GM18517 (cell line): ENCODE results near the gene ERAL1.
"Not testable (repeated sequence)": the region's sequence is repeated elsewhere in the genome, so short reads cannot be mapped to it uniquely, and the experiment has no call there.

Source experiments
- ATAC-seq: cut with Tn5 transposase; IDR thresholded peaks from one replicate; pipeline ENCODE4 v1.9.1; 2021; ENCODE audit warnings: mild to moderate bottlenecking, moderate library complexity; ENCODE audit not compliant: unreplicated experiment

The ERAL1 gene

DNA sequence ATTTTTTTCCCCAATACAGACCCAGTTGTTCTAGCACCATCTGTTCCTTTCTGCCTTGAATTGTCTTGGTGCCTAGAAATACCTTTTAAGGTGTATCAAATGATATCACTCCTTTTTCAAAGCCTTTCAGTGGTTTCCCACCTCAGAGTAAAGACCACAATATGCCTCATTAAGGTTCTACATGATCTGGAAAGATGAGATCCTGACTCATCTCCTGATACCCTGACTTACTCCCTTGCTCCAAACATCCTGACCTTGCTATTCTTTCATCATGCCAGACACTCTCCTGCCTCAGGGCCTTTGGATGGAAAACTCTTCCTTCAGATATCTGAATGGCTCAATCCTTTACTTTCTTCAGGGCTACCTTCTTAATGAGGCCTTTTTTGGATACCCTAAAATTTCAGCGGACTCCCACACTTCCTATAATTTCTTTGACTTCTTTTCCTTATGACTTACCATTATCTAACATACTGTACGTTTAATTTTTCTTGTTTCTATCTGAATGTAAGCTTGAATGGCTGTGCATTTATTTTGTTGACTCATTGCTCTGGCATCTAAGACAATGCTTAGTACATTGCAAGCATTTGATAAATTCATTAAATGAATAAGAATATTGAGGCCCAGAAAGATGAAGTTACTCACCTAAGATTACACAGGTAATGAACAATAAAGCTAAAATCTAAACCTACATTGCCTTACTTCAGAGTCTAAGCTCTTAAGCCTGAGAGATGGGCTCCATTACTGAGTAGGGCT is 23.5 kb downstream of the ERAL1 start:
- ATAC-seq, result no peak

DNA sequence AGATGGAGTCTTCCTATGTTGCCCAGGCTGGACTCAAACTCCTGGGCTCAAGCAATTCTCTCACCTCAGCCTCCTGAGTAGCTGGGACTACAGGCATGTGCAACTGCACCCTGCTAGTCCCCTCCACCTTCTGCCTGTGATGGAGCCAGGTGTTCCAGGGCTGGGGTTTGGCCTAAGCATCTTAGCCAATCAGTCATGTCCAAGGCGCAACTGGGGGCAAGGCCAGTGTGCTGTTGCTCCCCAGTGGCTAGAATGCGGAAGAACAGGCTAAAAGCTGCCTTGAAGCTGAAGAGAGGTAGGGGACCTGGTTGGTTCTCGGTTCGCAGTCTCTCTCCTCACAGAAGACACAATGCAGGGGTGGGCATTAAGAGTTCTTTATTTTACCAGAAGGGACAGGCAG is 24.2 kb downstream of the ERAL1 start:
- ATAC-seq, result no peak

DNA sequence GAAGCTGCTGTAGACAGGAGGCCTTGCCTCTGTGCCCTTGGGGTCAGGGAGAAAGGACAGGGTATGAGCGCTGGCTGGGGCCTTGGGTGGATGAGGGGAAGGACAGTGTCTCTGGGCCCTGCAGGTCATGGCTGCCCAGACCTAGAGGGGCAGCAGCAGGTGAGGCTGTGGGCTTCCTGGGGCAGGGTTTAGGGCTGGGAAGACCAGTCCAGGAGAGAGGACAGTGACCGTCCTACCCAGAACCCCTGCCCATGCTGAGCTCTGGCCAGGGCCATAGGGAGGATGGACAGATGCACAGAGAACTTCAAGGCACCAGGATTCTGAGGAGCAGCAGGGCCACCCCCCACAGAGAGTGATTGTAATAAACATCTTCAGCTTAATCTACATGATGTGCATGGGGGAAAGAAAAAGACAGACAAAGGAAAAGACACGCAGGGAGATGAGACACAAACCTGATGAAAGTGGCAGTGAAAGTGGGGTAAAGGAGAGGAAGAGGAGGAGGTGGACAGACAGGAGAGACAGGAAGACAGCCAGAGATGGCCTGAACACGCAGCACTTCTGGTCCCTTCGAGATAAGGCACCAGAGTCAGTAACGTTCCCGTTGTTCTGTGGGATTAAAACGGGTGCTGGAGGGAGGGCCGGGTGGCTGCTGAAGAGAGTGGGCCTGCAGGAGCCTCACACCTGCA is 25.2 kb downstream of the ERAL1 start:
- ATAC-seq, result no peak

DNA sequence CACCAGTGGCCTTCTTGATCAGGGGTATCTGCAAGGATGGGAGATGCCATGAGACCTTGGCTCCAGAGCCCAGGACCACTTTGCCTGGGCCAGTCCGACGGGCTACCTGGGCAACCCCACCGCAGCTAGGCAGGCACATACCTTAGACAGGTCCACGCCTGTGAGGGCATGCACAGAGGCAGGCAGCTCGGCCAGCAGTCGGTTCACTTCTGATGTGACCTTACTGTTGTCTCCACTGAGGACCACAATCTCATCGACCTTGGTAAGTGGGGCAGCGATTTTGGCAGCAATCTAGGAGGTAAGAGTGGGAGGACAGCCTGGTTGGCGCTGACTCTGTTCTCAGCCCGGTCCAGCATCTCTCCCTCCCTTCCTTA is 25.7 kb downstream of the ERAL1 start:
- no peak for ATAC-seq

DNA sequence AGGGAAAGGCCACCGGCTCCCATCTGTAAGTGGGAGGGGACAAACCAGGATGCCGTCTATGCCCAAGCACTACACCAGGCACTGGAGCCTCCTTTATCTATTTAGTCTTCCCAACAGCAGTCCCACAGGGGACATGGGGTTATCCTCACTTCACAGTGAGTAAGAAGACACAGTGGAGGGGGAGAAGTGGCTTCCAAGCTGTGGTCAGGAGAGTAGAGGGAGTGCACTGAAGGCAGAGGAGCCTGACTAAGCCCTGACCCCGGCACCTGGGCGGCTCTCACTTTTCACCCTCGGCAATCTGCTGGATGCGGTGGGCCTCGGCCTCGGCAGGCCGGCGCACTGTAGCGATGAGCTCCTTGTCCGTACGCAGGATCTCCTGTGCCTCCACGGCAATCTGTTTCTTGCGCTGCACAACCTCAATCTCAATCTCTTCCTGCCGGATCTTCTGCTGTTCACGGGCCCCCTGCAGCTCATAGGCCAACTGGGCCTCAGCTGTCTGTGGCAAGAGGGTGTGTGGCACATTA is 26.8 kb downstream of the ERAL1 start:
- ATAC-seq, result no peak

DNA sequence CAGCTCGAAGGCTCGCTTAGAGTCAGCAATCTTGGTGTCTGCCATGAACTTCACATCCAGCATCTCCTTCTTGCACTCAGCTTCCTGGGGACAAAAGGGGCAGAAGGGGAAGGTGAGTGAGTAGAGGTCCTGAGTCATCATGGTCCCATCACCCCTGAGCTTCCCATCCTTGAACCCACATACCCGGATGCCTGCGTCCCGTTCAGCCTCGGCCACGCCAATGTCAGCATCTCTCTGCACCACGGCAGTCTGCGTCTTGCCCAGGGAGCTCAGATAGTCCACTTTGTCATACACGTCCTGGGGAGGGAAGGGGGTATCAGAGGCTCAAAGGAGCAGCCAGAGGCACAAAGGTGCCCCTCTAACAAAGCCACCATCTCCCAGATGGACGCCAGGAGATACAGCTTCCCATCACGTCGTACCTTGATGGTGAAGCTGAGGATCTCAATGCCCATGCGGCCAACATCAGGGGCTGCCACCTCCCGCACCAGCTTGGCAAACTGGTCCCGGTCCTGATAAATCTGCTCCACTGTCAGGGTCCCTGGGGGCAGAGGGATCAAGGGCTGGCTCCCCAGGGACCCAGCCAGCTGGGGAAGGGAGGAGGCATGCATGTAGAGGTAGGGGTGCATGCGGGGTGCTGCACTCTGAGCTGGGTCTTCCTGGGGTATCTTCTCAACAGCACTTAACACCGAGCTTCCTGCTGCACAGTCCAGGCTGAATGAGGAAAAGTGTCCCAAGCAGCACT is 27.5 kb downstream of the ERAL1 start:
- ATAC-seq, result no peak

DNA sequence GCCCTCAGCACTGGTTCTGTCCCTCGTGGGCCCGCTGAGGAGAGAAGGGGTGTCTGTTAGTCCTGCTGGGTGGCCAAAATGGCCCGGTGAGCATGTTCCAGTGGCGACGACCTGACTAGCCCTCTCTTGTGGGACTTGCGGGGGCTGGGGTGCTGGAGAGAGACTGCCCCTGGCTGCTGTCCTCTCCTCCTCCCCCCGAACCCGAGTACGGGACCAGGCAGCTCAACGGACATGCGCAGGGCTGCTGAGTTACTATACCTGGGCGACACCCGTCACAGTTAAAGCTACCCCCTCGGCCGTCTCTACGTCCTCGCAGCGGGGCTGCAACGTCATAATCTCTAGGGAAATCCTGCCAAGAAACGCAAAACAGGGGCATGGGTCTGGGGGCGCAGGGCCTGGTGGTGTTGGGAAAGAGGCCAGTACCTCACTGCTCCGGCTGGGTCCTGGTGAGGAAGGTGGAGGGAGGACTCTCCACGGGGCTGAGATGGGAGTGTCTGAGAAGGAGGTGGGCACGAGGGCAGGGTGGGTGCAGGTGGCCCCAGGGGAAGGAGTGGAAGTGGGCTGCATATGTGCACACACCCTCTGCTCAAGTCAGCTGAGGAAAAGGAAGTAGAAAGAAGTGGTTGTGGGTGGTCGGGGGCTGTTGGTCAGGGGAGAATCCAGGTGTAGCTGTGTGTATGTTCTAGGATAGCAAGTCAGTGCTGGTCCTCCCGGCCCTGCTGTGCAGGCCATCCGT is 29.3 kb downstream of the ERAL1 start:
- ATAC-seq, result no peak

DNA sequence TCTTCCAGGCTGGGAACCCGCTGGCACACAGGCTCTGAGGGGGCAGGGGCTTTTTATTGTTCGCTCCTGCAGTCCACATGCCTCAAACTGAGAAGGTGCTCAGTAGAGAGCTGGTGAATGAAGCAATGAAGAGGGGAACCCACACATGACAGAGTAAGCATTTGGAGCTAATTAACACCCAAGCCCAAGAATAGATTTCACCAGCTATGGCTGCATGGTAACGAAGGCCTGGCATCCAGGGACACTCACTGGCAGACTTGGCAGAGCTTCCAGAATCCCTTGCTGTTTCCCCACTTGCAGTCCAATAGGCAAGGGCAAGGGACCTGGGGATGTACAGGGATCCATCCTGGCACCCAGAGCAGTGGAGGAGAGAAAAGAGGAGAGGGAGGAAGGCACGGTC is 30.5 kb downstream of the ERAL1 start:
- ATAC-seq, result no peak

DNA sequence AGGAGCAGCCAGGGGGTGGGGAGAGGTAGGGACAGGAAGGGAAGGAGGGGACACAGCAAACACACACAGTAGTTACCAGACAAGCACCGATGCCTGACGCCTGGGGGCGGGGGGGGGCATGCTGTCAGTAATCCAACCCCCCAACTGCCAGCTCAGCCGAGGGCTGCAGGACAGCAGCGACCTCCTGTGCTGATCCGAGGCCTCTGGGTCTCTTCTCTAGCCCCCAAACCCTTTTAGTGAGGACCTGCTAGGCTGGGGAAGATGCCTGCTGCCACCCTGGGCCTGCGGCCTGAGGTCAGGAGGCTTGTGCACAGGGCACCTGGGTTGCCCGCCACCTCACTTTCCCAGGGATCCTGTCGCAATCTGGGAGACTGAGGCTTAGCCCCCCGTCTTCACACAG is 31.1 kb downstream of the ERAL1 start:
- ATAC-seq, result no peak

DNA sequence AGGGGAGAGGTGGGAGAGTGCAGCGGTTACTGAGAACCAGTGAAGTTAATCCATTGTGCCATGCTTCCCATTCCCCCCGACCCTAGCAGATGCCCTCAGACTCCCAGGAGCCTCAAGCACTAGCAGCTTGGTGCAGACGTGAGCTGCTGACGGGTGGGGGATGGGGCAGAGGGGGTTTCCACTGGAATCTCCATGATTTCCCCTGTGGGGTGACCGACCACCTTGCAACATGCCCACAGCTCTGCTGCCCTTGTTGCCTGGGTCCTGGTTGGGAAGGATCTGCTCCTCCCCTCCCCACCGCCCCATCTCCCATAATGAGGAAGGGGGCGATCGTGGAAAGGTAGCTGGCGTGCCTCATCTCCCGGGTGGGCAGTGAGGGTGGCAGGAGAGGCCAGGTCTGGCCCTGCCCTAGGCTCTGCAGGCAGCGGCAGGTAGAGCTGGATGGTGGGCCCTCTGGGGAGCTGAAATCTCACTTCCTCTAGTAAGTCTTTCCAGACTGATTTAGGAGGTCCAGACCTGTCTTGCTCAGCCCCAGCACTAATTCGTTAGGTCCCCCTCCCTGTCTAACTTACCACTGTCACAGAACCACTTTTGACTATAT is 33.2 kb downstream of the ERAL1 start:
- no peak for ATAC-seq

DNA sequence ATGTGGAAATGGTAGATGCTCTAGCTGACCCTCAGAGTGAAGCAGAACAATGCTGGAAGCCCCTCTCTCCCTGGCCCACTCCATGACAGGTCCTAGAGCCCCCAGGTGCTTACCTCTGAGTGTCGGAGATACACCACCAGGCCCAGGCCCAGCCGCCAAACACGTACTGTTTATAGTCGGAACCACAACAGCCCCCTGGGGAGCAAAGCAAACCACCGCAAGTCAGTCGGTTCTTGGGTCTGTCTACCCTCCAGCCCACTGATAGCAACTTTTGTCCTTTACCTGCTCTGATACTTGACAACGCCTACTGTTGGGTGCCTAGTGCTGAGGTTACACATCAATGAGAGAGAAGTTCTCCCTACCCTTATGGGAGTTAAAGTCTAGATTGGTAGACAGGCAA is 34.0 kb downstream of the ERAL1 start:
- ATAC-seq, result no peak

DNA sequence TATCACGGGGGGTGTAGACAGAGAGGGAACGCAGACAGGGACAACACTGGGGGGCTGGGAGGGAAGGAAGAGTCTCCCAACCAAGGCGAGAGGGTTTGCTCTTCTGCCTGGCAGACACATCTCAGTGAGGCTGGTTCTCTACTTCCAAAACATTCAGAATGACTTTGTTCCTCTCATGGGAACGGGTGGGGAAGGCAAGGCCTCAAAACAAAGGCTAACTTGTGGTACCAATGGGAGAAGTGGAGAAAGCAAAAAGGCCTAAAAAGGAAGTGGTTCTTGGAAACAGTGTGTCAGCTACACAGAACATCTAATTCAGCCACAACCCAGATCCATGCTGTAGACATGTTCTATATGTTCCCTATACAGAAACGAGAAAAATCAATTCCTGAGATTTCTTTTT is 35.2 kb downstream of the ERAL1 start:
- ATAC-seq, result no peak

DNA sequence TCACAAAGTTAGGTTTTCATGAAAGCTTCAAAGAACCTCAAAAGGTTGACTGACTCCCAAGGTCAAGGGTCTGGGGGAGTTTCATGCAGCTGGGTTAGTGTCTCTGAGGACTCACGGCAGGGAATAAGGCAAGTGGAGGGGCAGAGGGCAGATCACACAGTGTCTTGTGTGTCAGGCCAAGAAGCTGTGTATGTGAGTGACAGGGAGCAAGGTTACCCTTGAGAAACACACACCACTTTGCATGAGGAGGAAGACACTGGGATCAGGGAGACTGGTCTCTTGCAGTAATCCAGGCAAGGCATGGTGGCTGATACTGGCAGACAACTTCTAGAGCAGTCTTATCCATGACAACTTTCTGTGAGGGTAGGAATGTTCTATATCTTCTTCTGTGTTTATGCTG is 36.4 kb downstream of the ERAL1 start:
- no peak for ATAC-seq

DNA sequence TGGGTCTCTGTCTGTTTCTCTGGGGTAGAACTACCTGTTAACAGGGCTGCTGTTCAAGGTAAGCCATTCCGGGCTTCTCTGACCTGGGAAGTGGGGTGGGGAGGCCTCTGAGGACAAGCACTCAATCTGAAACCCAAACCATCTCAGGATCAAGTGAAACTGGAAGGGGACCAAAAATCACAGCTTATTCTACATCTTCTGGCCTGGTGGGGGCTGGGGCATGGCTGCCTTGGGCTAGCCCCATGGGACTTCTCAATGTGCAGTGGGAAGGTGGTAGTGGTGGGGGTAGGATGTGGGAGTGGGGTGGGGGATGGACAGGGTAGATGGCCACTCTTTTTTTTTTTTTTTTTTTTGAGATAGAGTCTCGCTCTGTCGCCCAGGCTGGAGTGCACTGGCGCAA is 37.2 kb downstream of the ERAL1 start:
- no peak for ATAC-seq

DNA sequence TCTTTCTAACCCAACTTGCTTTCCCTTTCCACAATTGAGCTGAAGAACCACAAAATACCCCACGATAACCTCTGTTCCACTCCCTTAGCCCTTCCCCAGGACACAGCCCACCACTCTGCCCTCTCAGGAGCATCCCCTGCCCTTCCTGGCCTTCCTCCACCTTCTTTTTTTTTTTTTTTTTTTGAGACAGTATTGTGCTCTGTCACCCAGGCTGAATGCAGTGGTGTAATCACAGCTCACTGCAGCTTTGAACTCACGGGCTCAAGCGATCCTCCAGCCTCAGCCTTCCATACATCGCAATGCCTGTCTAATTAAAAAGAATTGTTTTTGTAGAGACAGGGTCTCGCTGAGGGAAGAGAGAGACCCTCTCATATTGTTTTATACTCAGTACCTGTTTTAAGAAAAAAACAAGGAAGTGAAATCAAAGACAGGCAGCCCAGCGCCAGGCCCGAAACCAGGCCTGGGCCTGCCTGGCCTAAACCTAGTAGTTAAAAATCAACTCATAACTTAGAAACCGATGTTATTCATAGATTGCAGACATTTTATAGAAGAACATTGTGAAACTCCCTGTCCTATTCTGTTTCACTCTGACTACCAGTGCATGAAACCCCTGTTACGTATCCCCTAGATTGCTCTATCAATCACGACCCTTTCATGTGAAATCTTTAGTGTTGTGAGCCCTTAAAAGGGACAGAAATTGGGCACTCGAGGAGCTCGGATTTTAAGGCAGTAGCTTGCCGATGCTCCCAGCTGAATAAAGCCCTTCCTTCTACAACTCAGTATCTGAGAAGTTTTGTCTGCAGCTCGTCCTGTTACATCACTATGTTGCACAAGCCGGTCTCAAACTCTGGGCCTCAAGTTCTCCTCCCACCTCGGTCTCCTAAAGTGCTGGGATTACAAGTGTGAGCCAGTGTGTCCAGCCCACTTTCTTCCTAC is 38.7 kb downstream of the ERAL1 start:
- ATAC-seq, result not testable (repeated sequence)

DNA sequence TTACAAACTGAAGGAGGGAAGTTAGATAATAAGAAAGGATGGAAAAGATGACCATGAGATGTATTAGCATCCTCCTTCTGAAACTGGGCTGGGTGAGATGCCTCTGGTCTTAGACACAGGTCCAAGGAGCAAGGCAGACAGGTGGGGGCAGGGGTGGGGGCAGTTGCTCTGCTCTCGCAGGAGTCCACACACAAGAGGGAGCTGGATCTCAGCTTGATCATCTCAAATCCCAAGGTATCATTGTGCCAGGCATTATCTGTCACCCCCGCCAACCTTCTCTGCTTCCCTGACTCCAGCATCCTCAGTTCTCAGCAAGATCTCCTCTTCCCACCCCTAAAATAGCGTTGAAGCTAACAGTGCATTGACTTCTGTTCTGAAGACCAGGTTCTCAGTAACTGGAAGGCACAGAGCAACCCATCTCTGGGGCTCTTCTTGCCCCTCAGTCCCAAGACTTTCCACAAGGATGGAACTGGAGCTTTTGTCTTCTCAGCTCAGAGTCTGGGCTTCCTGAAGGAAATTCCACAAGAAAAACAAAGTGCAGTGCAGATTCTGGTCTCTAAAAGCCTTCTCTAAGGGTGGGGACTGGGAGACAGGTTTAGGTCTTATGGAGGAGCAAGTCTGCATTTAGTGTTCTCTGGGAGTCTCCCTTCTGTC is 41.1 kb downstream of the ERAL1 start:
- ATAC-seq, result no peak

DNA sequence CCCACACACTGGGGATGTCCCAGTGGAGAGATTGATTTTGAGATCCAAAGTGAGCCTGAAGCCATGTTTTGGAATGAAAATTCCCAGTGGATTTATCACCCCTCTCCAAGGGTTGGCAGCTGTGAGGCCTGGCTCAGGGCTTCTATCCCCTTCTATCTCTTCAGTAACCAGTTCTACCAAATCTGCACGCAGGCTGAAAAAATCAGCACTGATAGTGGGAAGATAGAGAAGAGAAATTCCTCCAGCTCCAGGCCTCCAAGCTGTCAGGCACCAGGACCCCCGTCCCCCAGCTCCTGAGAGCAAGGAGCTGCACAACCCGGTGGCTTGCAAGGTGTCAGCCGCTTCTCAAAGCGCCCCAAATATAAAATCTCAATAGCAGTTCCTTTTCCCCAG is 41.7 kb downstream of the ERAL1 start:
- ATAC-seq, result no peak

DNA sequence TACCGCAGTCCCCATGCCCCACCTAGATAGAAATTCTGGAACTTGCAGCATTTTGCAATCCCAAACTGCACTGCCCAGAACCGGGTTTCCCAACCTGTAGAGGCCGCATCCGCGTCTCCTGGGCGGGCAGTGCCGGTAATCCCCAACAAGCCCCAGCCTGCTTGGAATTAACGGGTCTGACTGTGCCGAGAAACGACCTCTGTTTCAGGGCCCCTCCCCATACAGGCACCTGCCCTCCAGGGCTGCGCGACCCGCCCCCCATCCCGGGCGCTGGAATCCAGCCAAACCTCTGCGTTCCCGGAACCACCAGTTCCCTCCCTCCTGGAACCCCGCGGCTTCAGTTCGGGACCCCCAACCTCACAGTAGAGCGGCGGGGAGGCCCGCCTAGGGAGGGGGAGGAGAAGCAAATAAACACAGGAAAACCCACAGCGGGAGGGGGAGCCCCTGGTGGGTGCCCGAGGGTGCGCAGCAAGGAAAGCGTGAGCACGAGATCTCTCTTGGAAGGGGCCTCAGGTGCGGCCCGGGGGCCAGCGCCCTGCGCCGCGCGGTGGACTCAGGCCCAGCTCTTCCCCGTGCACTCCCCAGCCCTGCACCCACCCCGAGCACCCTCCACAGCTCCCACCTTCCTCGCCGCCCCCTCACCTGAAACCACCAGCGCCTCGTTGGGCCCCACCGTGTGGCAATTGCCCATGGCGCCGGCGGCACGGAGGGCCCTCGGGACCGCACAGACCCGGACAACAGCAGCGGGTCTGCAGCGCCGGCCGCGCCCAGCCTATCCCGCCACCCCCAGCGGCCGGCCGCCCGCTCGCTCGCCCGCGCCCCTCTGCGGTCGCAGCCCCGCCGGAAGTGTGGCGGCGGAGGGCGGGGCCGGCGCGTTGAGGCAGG is 42.3 kb downstream of the ERAL1 start, which contains the start of gene FLOT2:
Gene FLOT2, minus strand, starts transcription at position 850 of the 885 bp plus-strand sequence. Its CDS starts 159 bp downstream, at position 691.
- no peak for ATAC-seq
